GM12873 (cell line): ENCODE measurements around the gene SH3RF2.

Experiments
- TF ChIP-seq, protein P1 (sequence below): IDR thresholded peaks from 2 replicates; pipeline ENCODE4 v1.5.1; 2012; ENCODE audit warnings: low read depth, mild to moderate bottlenecking, moderate library complexity, low read length, control low read depth; ENCODE audit not compliant: insufficient read depth; ENCODE audit errors: missing control alignments

Gene SH3RF2

GRCh38 chr5:145981589-145982571 is 45.5 kb downstream of the SH3RF2 start:
- TF ChIP-seq, protein P1, sequence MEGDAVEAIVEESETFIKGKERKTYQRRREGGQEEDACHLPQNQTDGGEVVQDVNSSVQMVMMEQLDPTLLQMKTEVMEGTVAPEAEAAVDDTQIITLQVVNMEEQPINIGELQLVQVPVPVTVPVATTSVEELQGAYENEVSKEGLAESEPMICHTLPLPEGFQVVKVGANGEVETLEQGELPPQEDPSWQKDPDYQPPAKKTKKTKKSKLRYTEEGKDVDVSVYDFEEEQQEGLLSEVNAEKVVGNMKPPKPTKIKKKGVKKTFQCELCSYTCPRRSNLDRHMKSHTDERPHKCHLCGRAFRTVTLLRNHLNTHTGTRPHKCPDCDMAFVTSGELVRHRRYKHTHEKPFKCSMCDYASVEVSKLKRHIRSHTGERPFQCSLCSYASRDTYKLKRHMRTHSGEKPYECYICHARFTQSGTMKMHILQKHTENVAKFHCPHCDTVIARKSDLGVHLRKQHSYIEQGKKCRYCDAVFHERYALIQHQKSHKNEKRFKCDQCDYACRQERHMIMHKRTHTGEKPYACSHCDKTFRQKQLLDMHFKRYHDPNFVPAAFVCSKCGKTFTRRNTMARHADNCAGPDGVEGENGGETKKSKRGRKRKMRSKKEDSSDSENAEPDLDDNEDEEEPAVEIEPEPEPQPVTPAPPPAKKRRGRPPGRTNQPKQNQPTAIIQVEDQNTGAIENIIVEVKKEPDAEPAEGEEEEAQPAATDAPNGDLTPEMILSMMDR, result no peak

DNA sequence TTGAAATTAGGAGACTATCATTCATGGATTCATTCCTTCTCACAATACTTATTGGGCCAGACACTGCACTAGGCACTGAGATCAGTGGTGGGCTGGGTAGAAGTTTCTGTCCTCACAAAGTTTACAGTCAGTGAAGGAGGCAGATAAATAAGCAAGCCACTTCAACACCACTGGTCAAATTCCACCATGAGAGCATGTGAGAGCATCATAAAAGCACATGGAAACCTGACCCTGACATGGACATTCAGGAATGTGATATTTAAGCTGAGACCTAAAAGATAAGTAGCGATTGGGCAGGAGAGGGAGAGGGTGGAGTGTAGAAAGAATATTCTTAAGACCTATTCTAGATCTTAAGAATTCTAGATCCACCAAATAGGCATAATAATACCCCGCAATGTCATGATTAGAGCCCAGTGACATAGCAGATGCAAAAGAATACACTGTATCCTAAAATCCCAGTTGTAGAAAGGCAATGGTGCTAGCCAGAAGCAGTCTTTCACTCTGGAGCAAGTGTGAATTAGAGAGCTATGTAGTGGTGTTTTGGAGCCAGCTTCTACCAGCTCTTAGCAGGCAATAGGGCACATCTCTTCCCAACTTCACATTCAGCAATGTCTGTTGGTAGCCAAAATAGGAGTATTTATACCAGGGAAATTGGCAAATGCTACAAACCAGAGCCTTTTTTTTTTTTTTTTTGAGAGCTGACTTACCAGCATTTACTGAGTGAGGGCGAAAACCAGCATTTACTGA is 46.4 kb downstream of the SH3RF2 start:
- TF ChIP-seq, protein P1, result no peak

- TF ChIP-seq, protein P1, result no peak
Measured at GRCh38 chr5:145983446-145983845, 47.1 kb downstream of the SH3RF2 start.

GRCh38 chr5:145984072-145984471 is 47.7 kb downstream of the SH3RF2 start:
- TF ChIP-seq, protein P1, result no peak

DNA sequence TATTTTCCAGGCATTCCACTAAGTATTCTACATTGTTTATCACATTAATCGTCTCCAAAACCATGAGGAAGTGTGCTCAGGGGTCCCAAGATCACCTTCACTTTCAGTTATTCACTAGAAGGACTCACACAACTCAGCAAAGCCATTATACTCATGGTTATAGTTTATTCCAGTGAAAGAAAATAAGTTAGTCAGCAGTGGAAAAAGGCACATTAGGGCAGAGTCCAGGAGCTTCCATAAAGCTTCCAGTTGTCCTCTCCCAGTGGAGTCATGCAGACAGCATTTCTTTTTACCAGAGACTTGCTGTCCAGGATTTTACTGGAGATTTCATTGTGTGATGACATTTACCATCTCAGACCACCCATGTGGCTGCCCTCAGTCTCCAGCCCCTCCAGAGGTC is 51.5 kb downstream of the SH3RF2 start:
- TF ChIP-seq, protein P1, result no peak

- TF ChIP-seq, protein P1, result no peak
Measured at GRCh38 chr5:145988993-145989392, 52.6 kb downstream of the SH3RF2 start.

GRCh38 chr5:145989428-145989827 is 53.0 kb downstream of the SH3RF2 start:
- TF ChIP-seq, protein P1, result no peak
